MM.1S (cell line): Measurements from ENCODE around the gene TLR7.

Experiments used
- DNase-seq: peaks from one replicate; pipeline ENCODE4 v3.0.0-alpha.2; 2015
- H2AFZ ChIP-seq: fragments of 300-600 bp; sonication (generic); 2 replicates; pipeline ENCODE4 v1.6.0; 2016; ENCODE audit warnings: antibody characterized with exemption, low read length
- H3F3A ChIP-seq: fragments of 300-600 bp; sonication (generic); 2 replicates; pipeline ENCODE4 v1.6.1; 2016; ENCODE audit warnings: mild to moderate bottlenecking, antibody characterized with exemption, low read length, moderate library complexity, mixed read lengths; ENCODE audit not compliant: insufficient read depth
- H3K27ac ChIP-seq: fragments of 300-600 bp; sonication (generic); 2 replicates; pipeline ENCODE4 v1.5.1; 2016; ENCODE audit warnings: mild to moderate bottlenecking, low read length
- H3K27me3 ChIP-seq: fragments of 300-600 bp; sonication (generic); replicated peaks from 2 replicates; pipeline ENCODE4 v1.6.0; 2016; ENCODE audit warnings: low read length; ENCODE audit not compliant: insufficient read depth
- H3K36me3 ChIP-seq: fragments of 300-600 bp; sonication (generic); replicated peaks from 2 replicates; pipeline ENCODE4 v1.6.1; 2016; ENCODE audit warnings: mild to moderate bottlenecking, low read length, mixed read lengths; ENCODE audit not compliant: insufficient read depth
- H3K4me1 ChIP-seq: fragments of 300-600 bp; sonication (generic); 2 replicates; pipeline ENCODE4 v1.6.1; 2016; ENCODE audit warnings: low read length, mixed read lengths
- H3K4me2 ChIP-seq: fragments of 300-600 bp; sonication (generic); 2 replicates; pipeline ENCODE4 v1.6.0; 2016; ENCODE audit warnings: low read depth, low read length
- H3K4me3 ChIP-seq: fragments of 300-600 bp; sonication (generic); 2 replicates; pipeline ENCODE4 v1.5.1; 2016; ENCODE audit warnings: low read length, mixed read lengths
- H3K79me2 ChIP-seq: fragments of 300-600 bp; sonication (generic); 2 replicates; pipeline ENCODE4 v1.6.1; 2016; ENCODE audit warnings: mixed run types, low read length, mixed read lengths
- H3K9ac ChIP-seq: fragments of 300-600 bp; sonication (generic); 2 replicates; pipeline ENCODE4 v1.6.1; 2016; ENCODE audit warnings: low read length, mixed read lengths
- H3K9me2 ChIP-seq: fragments of 300-600 bp; sonication (generic); replicated peaks from 2 replicates; pipeline ENCODE4 v1.6.1; 2016; ENCODE audit warnings: mild to moderate bottlenecking, low read length, mixed read lengths; ENCODE audit not compliant: insufficient read depth
- H3K9me3 ChIP-seq: fragments of 300-600 bp; sonication (generic); replicated peaks from 2 replicates; pipeline ENCODE4 v1.6.1; 2016; ENCODE audit warnings: mild to moderate bottlenecking, low read length, mixed read lengths; ENCODE audit not compliant: insufficient read depth
- H4K20me1 ChIP-seq: fragments of 300-600 bp; sonication (generic); 2 replicates; pipeline ENCODE4 v1.6.1; 2016; ENCODE audit warnings: mild to moderate bottlenecking, low read length, moderate library complexity, mixed read lengths; ENCODE audit not compliant: insufficient read depth
- CTCF ChIP-seq: fragments of 300-600 bp; sonication (generic); IDR thresholded peaks from 2 replicates; pipeline ENCODE4 v1.5.1; 2016; ENCODE audit warnings: antibody characterized with exemption, low read length, mixed read lengths
- EZH2 ChIP-seq: fragments of 300-600 bp; sonication (generic); optimal IDR thresholded peaks from 2 replicates; pipeline ENCODE3; 2017; ENCODE audit warnings: low read depth, mild to moderate bottlenecking, antibody characterized with exemption, low read length, mixed read lengths
- EZH2phosphoT487 ChIP-seq: fragments of 300-600 bp; sonication (generic); IDR thresholded peaks from 2 replicates; pipeline ENCODE4 v1.6.1; 2018; ENCODE audit warnings: antibody characterized with exemption, low read length

The TLR7 gene

GRCh38 chrX:12917753-12918152, 50.9 kb downstream of the TLR7 start:
- no peaks in the 10 kb centered on the region for H3F3A ChIP-seq
- TF ChIP-seq CTCF, result no peak
- no peak for TF ChIP-seq EZH2phosphoT487
- no peak for TF ChIP-seq EZH2
- no peaks in the 10 kb centered on the region for H3K79me2 ChIP-seq
- H3K4me2 ChIP-seq, result no peak overlapping the region
- no peaks in the 10 kb centered on the region for H3K27me3 ChIP-seq
- H3K27ac ChIP-seq, result no peak overlapping the region
- no peaks in the 10 kb centered on the region for H3K4me1 ChIP-seq
- H3K36me3 ChIP-seq, result no peaks in the 10 kb centered on the region
- H4K20me1 ChIP-seq, result no peaks in the 10 kb centered on the region
- no peak overlapping the region for H2AFZ ChIP-seq
- H3K9me3 ChIP-seq, result no peaks in the 10 kb centered on the region
- H3K4me3 ChIP-seq, result no peak overlapping the region
- no peak overlapping the region for H3K9ac ChIP-seq
- no peak for DNase-seq
- no peaks in the 10 kb centered on the region for H3K9me2 ChIP-seq

GRCh38 chrX:12919051-12919450, 52.2 kb downstream of the TLR7 start:
- H3K9me2 ChIP-seq, result no peaks in the 10 kb centered on the region
- H3K9ac ChIP-seq, result no peak overlapping the region
- H3K4me3 ChIP-seq, result no peak overlapping the region
- no peaks in the 10 kb centered on the region for H3K4me1 ChIP-seq
- H2AFZ ChIP-seq, result no peak overlapping the region
- no peaks in the 10 kb centered on the region for H3F3A ChIP-seq
- H3K27me3 ChIP-seq, result no peaks in the 10 kb centered on the region
- no peaks in the 10 kb centered on the region for H4K20me1 ChIP-seq
- H3K4me2 ChIP-seq, result no peak overlapping the region
- TF ChIP-seq CTCF, result no peak
- TF ChIP-seq EZH2, result no peak
- no peak for TF ChIP-seq EZH2phosphoT487
- no peaks in the 10 kb centered on the region for H3K79me2 ChIP-seq
- H3K27ac ChIP-seq, result no peak overlapping the region
- no peaks in the 10 kb centered on the region for H3K9me3 ChIP-seq
- DNase-seq, result no peak
- no peaks in the 10 kb centered on the region for H3K36me3 ChIP-seq

GRCh38 chrX:12919620-12920019, 52.7 kb downstream of the TLR7 start:
- H3K4me1 ChIP-seq, result no peaks in the 10 kb centered on the region

More at GRCh38 chrX:12919620-12920019, 52.7 kb downstream of the TLR7 start:
- Histone ChIP-seq H3K9me3 (no peaks in the 10 kb centered on the region), H3K4me2 (no peak overlapping the region), H3F3A (no peaks in the 10 kb centered on the region), H3K36me3 (no peaks in the 10 kb centered on the region), H2AFZ (no peak overlapping the region), H3K9ac (no peak overlapping the region), H3K4me3 (no peak overlapping the region), H3K9me2 (no peaks in the 10 kb centered on the region), H3K27ac (no peak overlapping the region), H4K20me1 (no peaks in the 10 kb centered on the region), H3K79me2 (no peaks in the 10 kb centered on the region), H3K27me3 (no peaks in the 10 kb centered on the region)
- no peak for TF ChIP-seq EZH2
- TF ChIP-seq CTCF, result no peak
- TF ChIP-seq EZH2phosphoT487, result no peak
- no peak for DNase-seq
